B cell (primary cell): ENCODE data around the gene PRKN. TPM values are rescaled to one million over a fixed set of nuclear protein-coding genes. Genes with fewer than 3 reads are reported as not detected.

Experiments used
- ATAC-seq: fragments of 200-7000 bp; cut with Tn5 transposase; one replicate; pipeline ENCODE4 v1.10.0; 2021; ENCODE audit warnings: low read depth, mild to moderate bottlenecking, moderate number of reproducible peaks, moderate library complexity
- CTCF ChIA-PET: fragments of 350-600 bp; sonication (Branson Sonifier 250); formaldehyde crosslinking; loops from one replicate; lab custom pipeline; 2021; ENCODE audit warnings: antibody characterized with exemption, inconsistent platforms; lab: Charles Lee
- POLR2A ChIA-PET: fragments of 350-600 bp; sonication (Branson Sonifier 250); formaldehyde crosslinking; loops from one replicate; lab custom pipeline; 2021; ENCODE audit warnings: antibody characterized with exemption; lab: Charles Lee
- DNase-seq: peaks from one replicate; pipeline ENCODE4 v3.0.0; 2013
- H2AFZ ChIP-seq: 2 replicates; pipeline ENCODE4 v1.6.1; 2012; ENCODE audit warnings: mild to moderate bottlenecking, low read depth, low read length; ENCODE audit not compliant: insufficient read depth, poor library complexity, severe bottlenecking
- H3K27ac ChIP-seq, 2 donors: 1 replicate in 1 of 2; 2 replicates in 1 of 2; pipeline ENCODE4 v1.5.1; 2012 to 2013; ENCODE audit warnings: low read length in 2 of 2, mild to moderate bottlenecking in 2 of 2, moderate library complexity in 1 of 2
- H3K27me3 ChIP-seq, 4 experiments: fragments of 200-600 bp in 1 of 4; sonication (generic) in 1 of 4; replicated peaks in 1 of 4; 1 replicate in 2 of 4; 2 replicates in 2 of 4; pipeline versions ENCODE4 v1.6.1 to v1.7.0; 2013 to 2016; ENCODE audit warnings: low read length in 3 of 4, mild to moderate bottlenecking in 2 of 4, mixed read lengths in 1 of 4, moderate library complexity in 1 of 4; ENCODE audit not compliant: insufficient read depth in 4 of 4, control insufficient read depth in 3 of 4; ENCODE audit errors: control extremely low read depth in 1 of 4
- H3K36me3 ChIP-seq, 2 experiments: replicated peaks in 1 of 2; 1 replicate in 1 of 2; 2 replicates in 1 of 2; pipeline versions ENCODE4 v1.6.1 to v1.7.1; 2013; ENCODE audit warnings: low read length in 1 of 2; ENCODE audit not compliant: insufficient read depth in 2 of 2, control insufficient read depth in 1 of 2; ENCODE audit errors: control extremely low read depth in 1 of 2, extremely low read depth in 1 of 2
- H3K4me1 ChIP-seq, 2 donors: fragments of 200-600 bp in 1 of 2; sonication (generic) in 1 of 2; 1 replicate in 1 of 2; 2 replicates in 1 of 2; pipeline versions ENCODE4 v1.5.1 to v1.6.1; 2013 to 2017; ENCODE audit warnings: low read length in 2 of 2; ENCODE audit not compliant: control insufficient read depth in 2 of 2, insufficient read depth in 2 of 2
- H3K4me2 ChIP-seq: replicated peaks from 2 replicates; pipeline ENCODE3; 2012; ENCODE audit warnings: mild to moderate bottlenecking, low read depth, low read length; ENCODE audit not compliant: poor library complexity, severe bottlenecking
- H3K4me3 ChIP-seq, 5 experiments: fragments of 200-600 bp in 1 of 5; sonication (generic) in 1 of 5; 1 replicate in 3 of 5; 2 replicates in 2 of 5; pipeline versions ENCODE4 v1.5.1 to v1.7.0; 2011 to 2016; ENCODE audit warnings: low read length in 4 of 5, mild to moderate bottlenecking in 4 of 5, low read depth in 2 of 5, control low read depth in 1 of 5, moderate library complexity in 1 of 5; ENCODE audit not compliant: insufficient read depth in 1 of 5; ENCODE audit errors: control extremely low read depth in 1 of 5, extremely low read depth in 1 of 5
- H3K79me2 ChIP-seq: fragments of 200-600 bp; sonication (generic); one replicate; pipeline ENCODE4 v1.6.0; 2016; ENCODE audit warnings: low read length; ENCODE audit not compliant: control insufficient read depth, insufficient read depth
- H3K9ac ChIP-seq: fragments of 200-600 bp; sonication (generic); 2 replicates; pipeline ENCODE4 v1.6.1; 2017; ENCODE audit warnings: mild to moderate bottlenecking, low read length, moderate library complexity
- H3K9me3 ChIP-seq, 3 donors: one replicate each; pipeline versions ENCODE4 v1.6.1 to v1.7.1; 2013; ENCODE audit warnings: low read length in 2 of 3; ENCODE audit not compliant: control insufficient read depth in 2 of 3, insufficient read depth in 1 of 3; ENCODE audit errors: control extremely low read depth in 1 of 3
- H4K20me1 ChIP-seq: 2 replicates; pipeline ENCODE4 v1.6.0; 2012; ENCODE audit warnings: mild to moderate bottlenecking, low read length; ENCODE audit not compliant: insufficient read depth, control insufficient read depth, poor library complexity, severe bottlenecking
- H3K27ac Mint-ChIP-seq: one replicate; pipeline ENCODE4 v1.8.0; 2021; ENCODE audit warnings: mixed read lengths
- H3K27me3 Mint-ChIP-seq: one replicate; pipeline ENCODE4 v1.8.0; 2021; ENCODE audit warnings: mixed read lengths
- H3K4me1 Mint-ChIP-seq: one replicate; pipeline ENCODE4 v1.8.0; 2021; ENCODE audit warnings: mixed read lengths
- H3K4me3 Mint-ChIP-seq: one replicate; pipeline ENCODE4 v1.8.0; 2021; ENCODE audit warnings: mixed read lengths
- H3K9me3 Mint-ChIP-seq: one replicate; pipeline ENCODE4 v1.8.0; 2022; ENCODE audit warnings: mixed read lengths; ENCODE audit not compliant: insufficient read depth
- EZH2 ChIP-seq: IDR thresholded peaks from 2 replicates; pipeline ENCODE4 v1.6.1; 2012; ENCODE audit warnings: borderline replicate concordance, low read depth, mild to moderate bottlenecking, moderate library complexity, low read length; ENCODE audit not compliant: insufficient read depth, poor library complexity, severe bottlenecking
- WGBS: methylation state at CpG from one replicate; pipeline ENCODE4 v1.1.5; 2013; ENCODE audit warnings: missing lambda C conversion rate; ENCODE audit not compliant: insufficient coverage; 5-methylcytosine and 5-hydroxymethylcytosine counted together
- intact Hi-C: fragments of 100-400 bp; cut with micrococcal nuclease; formaldehyde crosslinking; loops from one replicate; pipeline ENCODE4 v1.10.0; 2022
- polyA plus RNA-seq: library from polyadenylated mRNA; depleted of rRNA; stranded (reverse); fragments of >200 nt; gene quantifications from 2 replicates; pipeline ENCODE4 v1.2.3, GENCODE V29; 2012
- total RNA-seq, 2 donors: library from RNA; stranded (reverse); fragments of 120-200 nt in 1 of 2; gene quantifications; 1 replicate in 1 of 2; 2 replicates in 1 of 2; pipeline versions ENCODE4 v1.2.3 to v1.2.4, GENCODE V29; 2013 to 2022
- TF ChIP-seq, protein P1 (sequence below): fragments of 200-600 bp; IDR thresholded peaks from one replicate; pipeline ENCODE4 v1.8.0; 2022; ENCODE audit warnings: antibody characterized with exemption, mild to moderate bottlenecking

The PRKN gene
- total and polyA plus RNA-seq, 2 donors (not counting 1 experiment from before 2014, with no cell fraction given): 1.6 to 6.2 TPM

DNA sequence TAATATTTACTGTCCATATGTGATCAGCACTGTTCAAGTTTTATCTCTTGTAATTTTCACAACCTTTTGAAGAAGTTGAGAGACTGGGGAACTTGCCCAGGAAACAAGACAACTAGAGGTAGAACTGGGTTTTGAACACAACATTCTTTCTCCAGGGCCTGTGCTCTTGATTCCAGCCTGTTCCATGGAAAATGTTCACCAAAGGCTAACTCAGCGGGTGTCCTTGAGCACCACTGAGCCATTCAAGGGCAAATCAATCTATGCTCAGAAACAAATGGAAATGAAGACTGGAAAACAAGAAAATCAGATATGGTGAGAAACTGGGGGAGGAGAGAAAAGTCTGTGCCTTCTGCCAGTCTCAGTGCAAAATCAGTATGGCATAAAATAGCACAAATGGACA lies 771.5 kb downstream of the PRKN start:
- no peaks in the 10 kb centered on the region for H3K4me1 Mint-ChIP-seq
- Histone ChIP-seq H4K20me1 (no peaks in the 10 kb centered on the region), H3K36me3 (no peaks in the 10 kb centered on the region), H3K27me3 (no peaks in the 10 kb centered on the region), H3K4me1 (no peaks in the 10 kb centered on the region), H3K27ac (no peak overlapping the region), H3K79me2 (no peaks in the 10 kb centered on the region), H3K9ac (no peak overlapping the region), H3K4me2 (no peak overlapping the region), H3K4me3 (no peak overlapping the region), H2AFZ (no peak overlapping the region), H3K9me3 (peaks cover 0 to 4% (median 0%) of the 10 kb centered on the region in 3 donors)
- no peak overlapping the region for H3K4me3 Mint-ChIP-seq
- POLR2A ChIA-PET: no interaction called here
- 75% methylated on average over 1 of the region's 1 CpG for WGBS
- TF ChIP-seq EZH2: no peak
- TF ChIP-seq, protein P1, sequence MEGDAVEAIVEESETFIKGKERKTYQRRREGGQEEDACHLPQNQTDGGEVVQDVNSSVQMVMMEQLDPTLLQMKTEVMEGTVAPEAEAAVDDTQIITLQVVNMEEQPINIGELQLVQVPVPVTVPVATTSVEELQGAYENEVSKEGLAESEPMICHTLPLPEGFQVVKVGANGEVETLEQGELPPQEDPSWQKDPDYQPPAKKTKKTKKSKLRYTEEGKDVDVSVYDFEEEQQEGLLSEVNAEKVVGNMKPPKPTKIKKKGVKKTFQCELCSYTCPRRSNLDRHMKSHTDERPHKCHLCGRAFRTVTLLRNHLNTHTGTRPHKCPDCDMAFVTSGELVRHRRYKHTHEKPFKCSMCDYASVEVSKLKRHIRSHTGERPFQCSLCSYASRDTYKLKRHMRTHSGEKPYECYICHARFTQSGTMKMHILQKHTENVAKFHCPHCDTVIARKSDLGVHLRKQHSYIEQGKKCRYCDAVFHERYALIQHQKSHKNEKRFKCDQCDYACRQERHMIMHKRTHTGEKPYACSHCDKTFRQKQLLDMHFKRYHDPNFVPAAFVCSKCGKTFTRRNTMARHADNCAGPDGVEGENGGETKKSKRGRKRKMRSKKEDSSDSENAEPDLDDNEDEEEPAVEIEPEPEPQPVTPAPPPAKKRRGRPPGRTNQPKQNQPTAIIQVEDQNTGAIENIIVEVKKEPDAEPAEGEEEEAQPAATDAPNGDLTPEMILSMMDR: no peak
- H3K9me3 Mint-ChIP-seq: no peaks in the 10 kb centered on the region
- H3K27ac Mint-ChIP-seq: no peak overlapping the region
- no peaks in the 10 kb centered on the region for H3K27me3 Mint-ChIP-seq
- intact Hi-C loops: no loop called here
- CTCF ChIA-PET: no interaction called here
- ATAC-seq (no peak), DNase-seq (no peak)

- Histone ChIP-seq H3K9me3 (peaks cover 0 to 4% (median 0%) of the 10 kb centered on the region in 3 donors), H3K79me2 (no peaks in the 10 kb centered on the region), H2AFZ (no peak overlapping the region), H3K9ac (no peak overlapping the region), H3K27me3 (no peaks in the 10 kb centered on the region), H3K4me2 (no peak overlapping the region), H3K4me3 (no peak overlapping the region), H3K4me1 (no peaks in the 10 kb centered on the region), H3K36me3 (no peaks in the 10 kb centered on the region), H4K20me1 (no peaks in the 10 kb centered on the region), H3K27ac (no peak overlapping the region)
- Mint-ChIP-seq H3K9me3 (no peaks in the 10 kb centered on the region), H3K4me3 (no peak overlapping the region), H3K27ac (no peak overlapping the region), H3K27me3 (no peaks in the 10 kb centered on the region), H3K4me1 (no peaks in the 10 kb centered on the region)
- CTCF ChIA-PET: no interaction called here
- TF ChIP-seq EZH2: no peak
- TF ChIP-seq, protein P1: no peak
- no peak for ATAC-seq
- intact Hi-C loops: no loop called here
- no peak for DNase-seq
- POLR2A ChIA-PET: no interaction called here
- WGBS: 80% methylated on average over 3 of the region's 5 CpGs
Measured at GRCh38 chr6:161954699-161955276, 772.8 kb downstream of the PRKN start.
